ENCODE results near the gene RSAD1.
"Not testable (repeated sequence)": the region's sequence is repeated elsewhere in the genome, so short reads cannot be mapped to it uniquely, and the experiment has no call there.

Gene RSAD1

DNA sequence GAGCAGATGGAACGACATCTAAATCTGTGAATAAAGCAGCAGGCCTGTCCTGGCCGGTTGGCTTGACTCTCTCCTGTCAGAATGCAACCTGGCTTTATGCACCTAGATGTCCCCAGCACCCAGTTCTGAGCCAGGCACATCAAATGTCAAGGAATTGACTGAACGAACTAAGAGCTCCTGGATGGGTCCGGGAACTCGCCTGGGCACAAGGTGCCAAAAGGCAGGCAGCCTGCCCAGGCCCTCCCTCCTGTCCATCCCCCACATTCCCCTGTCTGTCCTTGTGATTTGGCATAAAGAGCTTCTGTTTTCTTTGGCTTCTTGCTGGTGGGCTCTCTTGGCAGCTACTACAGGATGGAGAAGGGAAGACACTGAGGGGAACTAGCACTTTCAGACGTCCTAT is 4.1 kb upstream of the RSAD1 start:
- no peak for DNase-seq

DNA sequence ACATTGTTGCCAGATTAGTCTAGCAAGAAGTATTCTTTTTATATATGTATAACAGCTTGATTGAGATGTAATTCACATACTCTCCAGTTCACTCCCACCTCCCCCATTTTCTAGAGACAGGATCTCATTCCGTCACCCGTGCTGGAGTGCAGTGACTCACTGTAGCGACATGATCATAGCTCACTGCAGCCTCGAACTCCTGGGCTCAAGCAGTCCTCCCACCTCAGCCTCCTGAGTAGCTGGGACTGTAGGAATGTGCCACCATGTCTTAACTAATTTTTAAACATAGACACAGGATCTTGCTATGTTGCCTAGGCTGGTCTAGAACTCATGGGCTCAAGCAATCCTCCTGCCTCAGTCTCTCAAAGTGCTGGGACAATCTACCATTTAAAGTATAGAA is 3.3 kb upstream of the RSAD1 start:
- DNase-seq, result no peak

DNA sequence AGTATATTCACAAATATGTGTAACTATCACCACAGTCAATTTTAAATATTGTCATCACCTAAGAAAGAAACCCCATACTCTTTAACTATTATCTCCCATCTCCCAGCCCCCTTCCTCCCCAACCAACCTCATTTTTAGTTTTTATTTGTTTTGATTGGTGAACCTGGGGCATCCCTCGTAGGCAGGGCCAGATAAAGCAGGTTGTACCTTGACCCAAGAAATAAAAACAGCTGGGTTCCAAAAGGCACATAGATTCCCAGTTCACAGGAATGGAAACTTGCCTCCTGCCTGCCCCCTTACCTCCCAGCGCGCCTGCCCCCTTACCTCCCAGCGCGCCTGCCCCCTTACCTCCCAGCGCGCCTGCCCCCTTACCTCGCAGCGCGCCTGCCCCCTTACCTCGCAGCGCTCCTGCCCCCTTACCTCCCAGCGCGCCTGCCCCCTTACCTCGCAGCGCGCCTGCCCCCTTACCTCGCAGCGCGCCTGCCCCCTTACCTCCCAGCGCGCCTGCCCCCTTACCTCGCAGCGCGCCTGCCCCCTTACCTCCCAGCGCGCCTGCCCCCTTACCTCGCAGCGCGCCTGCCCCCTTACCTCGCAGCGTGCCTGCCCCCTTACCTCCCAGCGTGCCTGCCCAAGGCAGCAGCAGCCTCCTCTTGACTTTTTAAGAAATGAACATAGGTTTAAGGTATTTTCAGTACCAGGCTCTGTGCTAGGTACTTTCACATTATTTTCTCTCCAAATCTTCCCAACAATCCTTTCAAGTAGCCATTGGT is 2.7 kb upstream of the RSAD1 start:
- DNase-seq, result not testable (repeated sequence)

DNA sequence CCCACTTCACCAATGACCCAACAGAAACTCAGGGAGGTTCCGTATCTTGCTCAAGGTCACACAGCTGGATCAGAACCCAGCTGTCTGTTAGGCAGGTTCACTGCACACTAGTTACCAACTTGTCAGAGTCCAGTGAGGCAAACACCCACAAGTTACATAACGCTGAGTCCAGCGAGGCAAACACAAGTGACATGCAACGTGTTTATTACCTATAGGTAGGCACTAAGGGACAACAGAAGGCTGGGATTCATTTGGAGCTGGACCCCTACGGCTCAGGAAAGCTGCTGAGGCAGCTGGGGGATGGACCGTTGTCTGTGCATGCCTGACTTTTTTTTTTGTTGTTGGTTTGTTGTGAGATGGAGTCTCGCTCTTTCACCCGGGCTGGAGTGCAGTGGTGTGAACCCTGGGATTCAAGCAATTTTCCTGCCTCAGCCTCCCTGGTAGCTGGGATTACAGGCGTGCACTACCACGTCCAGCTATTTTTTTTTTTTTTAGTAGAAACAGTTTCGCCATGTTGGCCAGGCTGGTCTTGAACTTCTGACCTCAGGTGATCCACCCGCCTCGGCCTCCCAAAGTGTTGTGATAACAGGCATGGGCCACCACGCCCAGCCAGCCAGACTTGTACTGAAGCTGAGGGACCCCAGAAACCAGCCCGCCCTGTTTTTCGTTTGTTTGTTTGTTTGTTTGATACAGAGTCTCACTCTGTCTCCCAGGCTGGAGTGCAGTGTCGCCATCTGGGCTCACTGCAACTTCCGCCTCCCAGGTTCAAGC is 1.9 kb upstream of the RSAD1 start:
- no peak for DNase-seq

DNA sequence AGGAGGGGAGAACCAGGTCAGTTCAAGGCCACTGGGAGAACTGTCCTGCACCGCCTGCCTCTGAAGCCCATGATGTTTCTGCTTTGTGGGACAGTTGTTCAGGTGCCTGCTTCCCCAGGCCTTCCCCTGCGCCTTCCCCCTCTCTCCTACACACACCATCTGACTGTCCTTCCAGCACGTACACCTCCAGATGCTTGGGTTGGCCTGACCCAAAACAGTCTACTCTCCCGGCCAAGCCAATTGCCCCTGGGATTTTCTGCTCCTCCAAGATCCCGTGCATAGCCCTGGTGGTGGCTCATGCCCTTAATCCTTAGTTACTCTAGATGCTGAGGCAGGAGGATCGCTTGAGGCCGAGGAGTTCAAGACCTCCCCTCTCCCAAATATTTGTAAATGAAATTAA is 684 bp upstream of the RSAD1 start:
- DNase-seq, result no peak

DNA sequence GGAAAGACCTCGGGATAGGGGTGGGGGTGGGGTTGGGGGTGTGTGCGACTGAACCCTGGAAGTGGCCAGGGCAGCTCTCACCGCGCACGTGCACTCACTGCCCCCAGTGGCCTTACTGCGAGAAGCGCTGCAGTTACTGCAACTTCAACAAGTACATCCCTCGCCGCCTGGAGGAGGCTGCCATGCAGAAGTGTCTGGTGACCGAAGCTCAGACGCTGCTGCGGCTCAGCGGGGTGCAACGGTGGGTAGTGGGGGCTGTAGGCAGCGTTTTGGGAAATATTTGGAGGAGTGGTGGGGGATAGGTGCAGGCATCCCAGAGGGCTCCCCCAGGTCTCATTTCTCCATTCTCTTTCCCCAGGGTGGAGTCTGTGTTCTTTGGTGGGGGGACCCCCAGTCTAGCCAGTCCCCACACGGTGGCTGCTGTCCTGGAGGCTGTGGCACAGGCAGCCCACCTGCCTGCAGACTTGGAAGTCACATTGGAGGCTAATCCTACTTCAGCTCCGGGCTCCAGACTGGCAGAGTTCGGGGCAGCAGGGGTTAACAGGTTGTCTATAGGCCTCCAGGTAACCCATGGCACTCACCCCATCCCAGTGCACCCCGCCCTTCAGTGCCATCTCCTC is 972 bp downstream of the RSAD1 start:
- peak; percentile 91 for DNase-seq

DNA sequence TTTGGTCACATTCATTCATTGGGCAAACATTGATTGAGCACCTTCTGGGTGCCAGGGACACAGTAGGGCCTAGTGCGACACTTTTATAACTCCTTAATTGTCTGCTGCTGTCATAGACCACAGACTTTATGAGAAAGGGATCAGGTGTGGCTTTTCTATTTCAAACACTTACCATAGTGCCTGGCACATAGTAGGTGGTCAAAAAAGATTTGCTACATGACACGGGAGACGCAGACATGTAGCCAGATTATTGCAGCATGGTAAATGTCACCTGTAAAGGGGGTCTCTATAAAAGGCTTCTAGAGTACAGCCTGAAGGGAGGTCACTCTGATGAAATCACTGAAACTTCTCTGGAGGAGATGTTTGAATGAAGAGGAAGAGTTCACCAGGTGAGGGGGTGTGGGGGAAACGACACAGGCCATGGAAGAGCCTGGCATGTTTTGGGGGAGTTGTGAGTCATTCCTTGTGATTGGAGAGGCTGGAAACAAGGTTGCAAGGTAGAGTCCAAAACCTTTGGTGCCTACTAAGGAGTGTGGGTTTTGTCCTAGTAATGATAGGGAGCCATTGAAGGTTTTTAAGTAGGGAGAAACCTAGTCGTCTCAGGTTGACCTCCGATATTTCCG is 1.6 kb downstream of the RSAD1 start:
- no peak for DNase-seq

DNA sequence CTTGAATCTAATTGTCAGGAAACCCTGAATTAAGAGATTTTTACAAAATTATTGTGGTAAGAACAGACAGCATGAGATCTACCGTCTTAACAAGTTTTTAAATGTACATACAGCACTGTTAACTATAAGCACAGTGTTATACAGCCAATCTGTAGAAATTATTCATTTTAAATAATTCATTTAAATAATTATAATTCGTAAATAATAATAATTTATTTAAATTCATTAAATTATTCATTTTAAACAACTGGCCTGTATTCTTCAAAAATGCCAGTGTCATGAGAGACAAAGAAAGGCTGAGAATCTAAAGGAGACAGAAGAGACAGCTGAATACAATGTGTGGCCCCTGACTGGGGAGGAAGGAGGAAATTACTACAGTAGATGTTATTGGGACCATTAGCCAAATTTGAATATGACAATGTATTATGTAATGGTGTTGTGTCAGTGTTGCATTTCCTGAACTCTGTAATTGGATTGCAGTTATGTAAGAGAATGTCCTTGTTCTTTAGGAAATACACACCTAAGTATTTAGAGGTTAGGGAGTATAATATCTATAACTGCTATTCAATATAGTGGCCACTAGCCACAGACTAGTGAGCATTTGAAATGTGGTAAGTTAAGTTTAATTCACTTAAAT is 2.3 kb downstream of the RSAD1 start:
- no peak for DNase-seq

DNA sequence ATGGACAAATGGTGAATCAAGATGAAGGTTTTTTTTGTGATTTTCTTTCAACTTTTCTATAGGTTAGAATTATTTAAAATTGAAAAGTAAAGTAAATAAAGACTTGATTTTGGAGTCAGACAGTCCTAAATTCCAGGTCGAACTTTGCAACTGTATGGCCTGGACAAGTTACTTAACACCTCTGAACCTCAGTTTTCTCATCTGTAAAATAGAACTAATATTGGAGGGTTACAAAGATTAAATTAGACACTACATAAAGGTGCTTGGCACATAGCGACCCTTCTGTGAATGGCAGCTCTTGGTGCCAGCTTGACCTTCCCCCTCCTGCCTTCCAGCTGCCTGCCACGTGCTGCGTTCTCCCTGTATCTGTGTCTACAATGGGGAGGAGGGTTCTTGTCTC is 3.0 kb downstream of the RSAD1 start:
- no peak for DNase-seq

DNA sequence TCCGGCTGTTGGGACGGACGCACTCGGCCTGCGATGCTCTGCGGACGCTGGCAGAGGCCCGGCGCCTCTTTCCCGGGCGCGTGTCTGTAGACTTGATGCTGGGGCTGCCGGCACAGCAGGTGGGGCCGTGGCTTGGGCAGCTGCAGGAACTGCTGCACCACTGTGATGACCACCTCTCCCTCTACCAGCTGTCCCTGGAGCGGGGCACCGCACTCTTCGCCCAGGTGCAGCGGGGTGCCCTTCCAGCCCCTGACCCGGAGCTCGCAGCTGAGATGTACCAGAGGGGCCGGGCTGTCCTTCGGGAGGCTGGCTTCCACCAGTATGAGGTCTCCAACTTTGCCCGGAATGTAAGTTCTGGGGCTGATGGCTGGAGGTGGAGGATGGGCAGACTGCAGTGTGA is 3.5 kb downstream of the RSAD1 start:
- DNase-seq, result no peak

DNA sequence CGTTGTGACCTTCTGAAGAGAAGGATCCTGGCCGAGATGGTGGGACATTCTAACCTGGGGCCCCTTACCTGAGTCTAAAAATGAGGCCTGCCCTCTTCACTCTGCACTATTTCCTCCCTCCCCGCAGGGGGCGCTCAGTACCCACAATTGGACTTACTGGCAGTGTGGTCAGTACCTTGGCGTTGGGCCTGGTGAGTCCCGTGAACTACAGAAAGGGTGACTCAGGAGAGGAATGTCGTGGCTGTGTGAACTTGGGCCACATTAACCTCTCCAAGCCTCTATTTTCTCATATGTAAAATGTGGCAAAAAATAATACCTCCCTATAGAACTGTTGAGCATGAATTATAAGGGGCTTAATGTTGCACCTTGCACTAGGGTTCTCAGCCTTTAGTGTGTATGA is 3.9 kb downstream of the RSAD1 start:
- peak; percentile 85 for DNase-seq

DNA sequence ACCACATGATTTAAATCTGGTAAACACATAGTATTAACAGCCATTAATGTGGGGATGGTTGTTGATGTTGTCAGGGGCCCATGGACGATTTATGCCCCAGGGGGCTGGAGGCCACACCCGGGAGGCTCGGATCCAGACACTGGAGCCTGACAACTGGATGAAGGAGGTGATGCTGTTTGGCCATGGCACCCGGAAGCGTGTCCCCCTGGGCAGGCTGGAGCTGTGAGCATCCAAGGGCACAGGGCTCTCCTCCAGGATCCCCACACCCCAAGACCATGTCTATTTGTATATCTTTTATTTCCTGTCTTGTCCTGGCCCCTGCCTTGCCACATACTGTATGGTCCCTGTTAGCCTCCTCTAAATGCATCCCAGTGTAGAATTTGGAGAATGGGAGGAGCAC is 4.6 kb downstream of the RSAD1 start:
- DNase-seq, result no peak

DNA sequence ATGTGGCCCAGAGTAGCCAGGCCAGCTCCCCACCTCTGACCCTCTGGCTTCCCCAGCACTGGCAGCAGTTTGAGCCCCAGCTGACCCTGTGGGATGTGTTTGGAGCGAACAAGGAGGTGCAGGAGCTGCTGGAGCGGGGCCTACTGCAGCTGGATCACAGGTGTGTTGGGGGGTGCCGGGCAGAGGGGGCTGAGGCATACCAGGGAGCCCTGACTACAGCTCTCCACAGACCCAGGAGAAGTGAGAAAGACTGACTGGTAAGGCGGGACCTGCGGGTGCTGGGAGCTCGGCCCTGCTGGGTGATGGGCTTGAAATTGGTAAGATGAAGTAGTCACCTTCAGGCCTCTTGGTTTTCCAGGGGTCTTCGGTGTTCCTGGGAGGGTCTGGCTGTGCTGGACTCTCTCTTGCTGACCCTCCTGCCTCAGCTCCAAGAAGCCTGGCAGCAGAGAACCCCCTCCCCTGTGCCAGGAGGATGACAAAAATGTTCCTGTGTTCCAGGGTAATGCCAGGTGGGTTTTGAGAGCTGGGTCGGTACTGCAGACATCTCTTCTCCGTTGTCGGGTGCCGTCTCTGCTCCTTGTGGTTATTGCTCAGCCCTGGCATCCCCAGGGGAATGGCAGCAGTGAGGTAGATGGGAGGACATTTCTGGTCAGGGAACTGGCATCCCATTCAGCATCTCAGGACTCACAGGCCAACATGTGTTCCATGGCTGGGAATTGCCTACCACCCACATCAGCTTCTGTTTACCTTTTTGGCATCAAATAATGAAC is 5.9 kb downstream of the RSAD1 start:
- DNase-seq, result no peak

DNA sequence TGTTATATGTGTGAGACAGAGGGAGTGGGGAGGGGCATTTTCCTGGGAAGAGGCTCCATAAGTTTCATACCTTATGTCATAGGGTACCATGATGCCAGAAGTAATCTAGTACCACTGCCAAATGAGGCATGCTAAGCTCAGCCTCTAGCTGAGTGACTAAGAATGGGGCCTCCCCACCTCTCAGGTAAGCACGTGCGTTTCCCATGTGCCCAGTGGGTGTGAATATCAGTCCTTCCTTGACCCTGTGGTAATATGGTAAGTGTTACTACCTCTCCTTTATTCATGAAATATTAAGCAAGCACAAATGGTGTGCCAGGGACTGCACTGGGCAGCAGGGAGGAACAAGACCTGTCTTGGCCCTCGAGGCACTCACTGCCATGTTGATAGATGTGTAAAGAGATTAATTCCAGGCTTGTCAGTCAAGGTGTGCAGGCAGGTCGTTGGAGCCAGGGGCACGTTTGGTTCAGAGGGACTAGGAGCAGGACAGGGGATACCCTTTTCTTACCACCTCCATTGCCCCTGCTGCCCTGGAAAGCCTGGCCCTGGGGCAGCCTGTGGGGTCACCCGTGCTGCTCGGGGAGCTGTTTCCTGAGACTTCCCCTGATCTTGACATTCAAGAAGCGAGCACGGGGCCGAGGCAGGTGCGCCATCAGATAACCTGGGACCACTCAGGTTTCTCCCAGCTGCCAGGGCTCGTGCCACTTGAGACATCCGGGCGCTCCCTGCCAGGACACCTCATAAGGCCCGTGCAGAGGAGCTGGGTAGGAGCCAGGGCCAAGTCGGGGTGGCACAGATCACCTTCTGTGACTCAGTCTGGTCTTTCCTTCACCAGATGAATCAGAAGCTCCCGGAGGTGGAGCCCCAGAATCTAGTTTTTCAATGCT is 8.8 kb downstream of the RSAD1 start:
- DNase-seq, result no peak

DNA sequence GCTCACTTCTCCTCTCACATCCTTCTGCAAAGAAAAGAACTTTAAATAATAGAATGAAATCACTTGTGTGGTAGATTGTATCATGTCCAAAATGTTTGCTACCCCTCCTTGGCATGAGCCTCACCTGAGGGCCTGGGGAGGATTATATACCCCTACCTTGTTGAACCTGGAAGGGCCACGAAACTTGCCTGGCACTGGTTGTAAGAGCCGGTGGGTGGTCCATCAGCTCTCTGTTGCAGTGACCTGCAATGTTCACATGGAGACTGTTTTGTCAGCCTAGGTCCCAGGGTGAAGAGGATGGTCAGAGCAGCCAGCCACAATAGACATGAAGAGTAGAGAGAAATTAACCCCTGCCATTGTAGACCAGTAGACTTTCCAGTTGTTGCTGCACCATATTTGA is 10.2 kb downstream of the RSAD1 start:
- no peak for DNase-seq

DNA sequence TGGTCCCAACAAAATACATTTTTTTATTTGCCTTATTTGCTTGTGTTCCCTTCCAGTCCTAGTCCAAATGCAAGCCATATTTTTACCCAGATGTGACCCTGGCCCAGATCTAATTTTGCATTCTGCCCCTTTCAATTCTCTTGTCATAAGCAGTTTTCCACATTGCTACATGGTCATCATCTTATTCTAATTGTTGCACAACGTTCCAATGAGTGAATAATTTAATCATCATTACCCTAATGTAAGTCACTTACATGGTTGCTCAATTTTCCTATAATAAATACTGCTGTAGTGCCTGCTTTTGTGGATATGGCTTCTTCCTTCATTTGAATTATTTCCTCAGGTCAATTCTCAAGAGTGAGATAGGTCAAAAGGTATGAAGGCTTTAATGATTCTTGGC is 12.8 kb downstream of the RSAD1 start:
- no peak for DNase-seq

DNA sequence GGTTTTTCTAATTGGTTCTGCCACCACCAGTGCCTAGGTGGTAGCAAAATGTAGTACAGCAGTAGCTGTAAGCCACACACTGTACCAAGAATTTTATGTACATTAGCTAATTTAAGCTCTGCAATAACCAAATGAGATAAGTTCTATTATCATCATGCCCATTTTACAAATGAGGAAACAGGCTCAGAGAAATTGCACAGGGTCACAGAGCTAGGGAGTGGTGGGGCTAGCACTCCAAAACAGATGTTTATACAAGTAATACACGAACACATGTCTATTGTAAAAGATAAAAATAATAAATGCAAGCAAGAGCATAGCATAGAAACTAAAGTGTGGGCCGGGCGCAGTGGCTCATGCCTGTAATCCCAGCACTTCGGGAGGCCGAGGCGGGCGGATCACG is 13.6 kb downstream of the RSAD1 start:
- DNase-seq, result no peak

DNA sequence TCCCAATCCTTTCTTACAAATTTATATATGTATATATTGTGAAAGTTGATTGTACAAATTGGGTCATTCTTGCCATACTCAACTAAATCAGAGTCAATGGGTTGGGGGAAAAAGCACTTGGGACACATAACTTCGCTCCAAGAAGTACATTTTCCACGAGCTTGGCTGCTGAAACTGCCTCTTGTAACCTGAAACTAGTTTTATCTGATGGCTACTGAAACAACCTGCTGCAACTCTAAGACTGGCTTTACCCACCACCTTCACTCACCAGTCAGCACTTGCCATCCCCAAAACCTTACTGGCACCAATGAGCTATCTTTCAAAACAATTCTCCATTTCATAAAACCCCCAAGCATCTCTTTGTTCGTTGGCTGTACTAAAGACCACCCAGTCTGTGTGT is 15.1 kb downstream of the RSAD1 start:
- no peak for DNase-seq

DNA sequence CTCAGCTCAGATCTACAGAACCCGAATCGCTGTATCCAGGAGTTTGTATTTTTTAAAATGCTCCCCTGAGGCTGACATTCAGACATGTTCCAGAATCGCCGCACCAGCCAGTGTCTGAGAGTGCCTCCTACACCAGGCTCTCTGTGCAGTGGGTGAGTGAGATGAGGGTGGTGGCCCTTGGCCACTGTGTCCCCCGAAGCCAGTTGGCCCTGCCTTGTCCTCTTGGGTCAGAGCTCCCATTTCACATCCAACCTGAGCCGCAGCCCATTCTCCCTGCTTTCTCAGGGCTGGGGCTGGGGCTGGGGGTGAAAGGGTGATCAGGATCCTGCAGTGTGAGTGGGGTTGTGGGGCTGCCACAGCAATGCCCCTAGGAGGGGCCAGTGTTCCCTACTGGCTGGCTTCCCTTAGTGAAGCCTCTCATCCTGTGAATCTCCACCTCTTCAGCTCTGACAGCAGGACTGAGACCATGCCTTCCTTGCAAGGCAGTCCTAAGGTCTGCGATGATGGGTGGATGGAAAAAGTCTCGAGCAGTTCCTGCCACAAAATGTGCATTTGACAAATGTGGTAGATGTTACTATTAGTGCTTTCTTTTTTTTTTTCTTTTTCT is 16.7 kb downstream of the RSAD1 start:
- no peak for DNase-seq

DNA sequence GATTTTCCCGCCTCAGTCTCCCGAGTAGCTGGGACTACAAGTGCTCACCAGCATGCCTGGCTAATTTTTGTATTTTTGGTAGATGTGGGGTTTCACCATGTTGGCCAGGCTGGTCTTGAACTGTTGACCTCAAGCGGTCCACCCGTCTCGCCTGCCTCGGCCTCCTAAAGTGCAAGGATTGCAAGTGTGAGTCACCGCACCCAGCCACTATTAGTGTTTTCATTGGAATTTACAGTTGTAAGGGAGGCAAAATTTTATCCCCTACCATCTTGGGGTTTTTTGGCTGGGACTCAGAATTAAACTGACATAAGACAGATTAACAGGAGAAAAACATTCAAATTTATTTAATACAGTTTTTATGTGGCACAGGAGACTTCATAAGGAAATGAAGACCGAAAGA is 17.3 kb downstream of the RSAD1 start:
- DNase-seq, result no peak
